Measurements from ENCODE around the gene VWF. TPM values are rescaled to one million over a fixed set of nuclear protein-coding genes. Genes with fewer than 3 reads are reported as not detected.

Gene VWF
- total RNA-seq, 6 experiments from 2014 or later = 5.7 to 16.6 (median 9.6) TPM

DNA sequence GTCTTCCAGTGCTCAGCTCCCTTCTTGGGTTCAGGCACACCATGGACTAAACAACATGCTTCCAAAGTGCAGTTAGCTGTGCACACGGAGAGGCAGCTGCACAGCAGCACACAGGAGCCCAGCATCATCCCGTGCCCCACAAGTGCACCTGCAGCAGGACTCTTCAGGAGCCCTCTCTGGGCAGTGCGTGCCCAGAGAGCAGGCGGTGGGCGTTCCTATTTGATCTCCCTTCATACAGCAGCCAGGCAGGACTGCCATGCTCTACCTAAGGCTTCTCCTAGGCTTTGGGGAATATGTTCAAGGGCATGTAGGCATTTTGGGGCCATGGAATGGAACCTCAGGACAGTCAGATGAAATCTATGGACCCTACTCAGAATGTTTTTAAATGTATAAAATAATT, 214.9 kb downstream of the VWF start:
- H3K4me1 ChIP-seq = no peaks in the 10 kb centered on the region
- no peak overlapping the region for H3K4me3 ChIP-seq
- H3K9me3 ChIP-seq = no peaks in the 10 kb centered on the region
- WGBS (ENCODE audit: insufficient coverage, low coverage, low lambda C conversion rate, missing lambda C conversion rate) = 50% methylated on average over 2 of the region's 5 CpGs
- intact Hi-C loops (cut with DNase I) = no loop called here
- ATAC-seq (no peak), DNase-seq (peak in 1 of 3 donors; percentile 14)
- TF ChIP-seq, protein P1, sequence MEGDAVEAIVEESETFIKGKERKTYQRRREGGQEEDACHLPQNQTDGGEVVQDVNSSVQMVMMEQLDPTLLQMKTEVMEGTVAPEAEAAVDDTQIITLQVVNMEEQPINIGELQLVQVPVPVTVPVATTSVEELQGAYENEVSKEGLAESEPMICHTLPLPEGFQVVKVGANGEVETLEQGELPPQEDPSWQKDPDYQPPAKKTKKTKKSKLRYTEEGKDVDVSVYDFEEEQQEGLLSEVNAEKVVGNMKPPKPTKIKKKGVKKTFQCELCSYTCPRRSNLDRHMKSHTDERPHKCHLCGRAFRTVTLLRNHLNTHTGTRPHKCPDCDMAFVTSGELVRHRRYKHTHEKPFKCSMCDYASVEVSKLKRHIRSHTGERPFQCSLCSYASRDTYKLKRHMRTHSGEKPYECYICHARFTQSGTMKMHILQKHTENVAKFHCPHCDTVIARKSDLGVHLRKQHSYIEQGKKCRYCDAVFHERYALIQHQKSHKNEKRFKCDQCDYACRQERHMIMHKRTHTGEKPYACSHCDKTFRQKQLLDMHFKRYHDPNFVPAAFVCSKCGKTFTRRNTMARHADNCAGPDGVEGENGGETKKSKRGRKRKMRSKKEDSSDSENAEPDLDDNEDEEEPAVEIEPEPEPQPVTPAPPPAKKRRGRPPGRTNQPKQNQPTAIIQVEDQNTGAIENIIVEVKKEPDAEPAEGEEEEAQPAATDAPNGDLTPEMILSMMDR (IDR thresholded peaks at IDR 0.05) = no peak
- TF ChIP-seq POLR2A (IDR thresholded peaks at IDR 0.05) = no peak
- no peak overlapping the region for H3K27ac ChIP-seq
- no peaks in the 10 kb centered on the region for H3K36me3 ChIP-seq
- H3K27me3 ChIP-seq = no peaks in the 10 kb centered on the region

DNA sequence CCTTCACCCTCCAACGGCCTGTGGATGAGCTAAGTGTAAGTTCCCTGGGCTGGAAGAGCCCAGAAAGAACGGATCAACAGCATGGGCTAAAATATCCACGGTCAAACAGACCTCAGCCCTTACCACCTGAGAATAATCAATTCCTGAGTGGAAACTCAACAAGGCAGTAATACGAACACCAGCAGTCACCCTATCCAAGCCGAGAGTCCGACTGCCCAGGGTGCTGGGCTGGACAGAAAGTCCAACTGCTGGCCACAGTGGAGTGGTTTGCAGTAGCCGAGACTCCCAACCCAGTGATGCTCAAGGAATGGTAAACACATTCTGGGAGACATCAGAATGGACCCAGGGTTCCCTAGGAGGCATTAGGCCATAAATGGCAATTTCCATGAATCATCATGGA, 216.2 kb downstream of the VWF start:
- WGBS (ENCODE audit: insufficient coverage, low coverage, low lambda C conversion rate, missing lambda C conversion rate) = 61% methylated on average over 6 of the region's 7 CpGs
- ATAC-seq = no peak
- intact Hi-C loops (cut with DNase I) = no loop called here

DNA sequence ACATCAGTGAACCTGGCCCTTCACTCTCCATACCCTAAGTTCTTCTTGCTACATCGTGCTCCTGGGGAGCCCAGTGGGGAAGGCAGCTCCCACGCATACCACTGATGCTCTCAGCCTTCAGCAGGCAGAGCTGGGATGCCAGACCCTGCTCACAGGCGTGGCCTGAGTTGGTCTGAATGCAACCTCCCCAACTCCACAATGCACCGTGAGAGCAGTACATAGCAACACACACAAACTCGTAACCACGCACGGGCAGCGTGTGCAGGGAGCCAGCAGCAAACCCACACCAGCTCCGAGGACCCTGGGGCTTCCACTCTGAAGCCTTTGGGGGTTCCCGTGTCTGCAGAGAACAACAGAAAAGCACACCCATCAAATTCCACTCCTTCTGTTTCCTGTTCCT, 216.7 kb downstream of the VWF start:
- no peaks in the 10 kb centered on the region for H3K9me3 ChIP-seq
- H3K4me1 ChIP-seq = no peaks in the 10 kb centered on the region
- DNase-seq (peak in 1 of 3 donors; percentile 25), ATAC-seq (no peak)
- WGBS (ENCODE audit: insufficient coverage, low coverage, low lambda C conversion rate, missing lambda C conversion rate) = 58% methylated on average over 4 of the region's 10 CpGs
- no peak for TF ChIP-seq POLR2A (IDR thresholded peaks at IDR 0.05)
- TF ChIP-seq, protein P1 (IDR thresholded peaks at IDR 0.05) = no peak
- H3K27ac ChIP-seq = no peak overlapping the region
- H3K4me3 ChIP-seq = no peak overlapping the region
- intact Hi-C loops (cut with DNase I) = no loop called here
- no peaks in the 10 kb centered on the region for H3K27me3 ChIP-seq
- no peaks in the 10 kb centered on the region for H3K36me3 ChIP-seq

More for the DNA sequence above, 216.2 kb downstream of the VWF start:
- Histone ChIP-seq H3K27ac (no peak overlapping the region), H3K4me1 (no peaks in the 10 kb centered on the region), H3K27me3 (no peaks in the 10 kb centered on the region), H3K36me3 (no peaks in the 10 kb centered on the region), H3K4me3 (no peak overlapping the region), H3K9me3 (no peaks in the 10 kb centered on the region)
- TF ChIP-seq POLR2A (IDR thresholded peaks at IDR 0.05) = no peak
- TF ChIP-seq, protein P1 (IDR thresholded peaks at IDR 0.05) = no peak
- peak in 1 of 3 donors; percentile 29 for DNase-seq

DNA sequence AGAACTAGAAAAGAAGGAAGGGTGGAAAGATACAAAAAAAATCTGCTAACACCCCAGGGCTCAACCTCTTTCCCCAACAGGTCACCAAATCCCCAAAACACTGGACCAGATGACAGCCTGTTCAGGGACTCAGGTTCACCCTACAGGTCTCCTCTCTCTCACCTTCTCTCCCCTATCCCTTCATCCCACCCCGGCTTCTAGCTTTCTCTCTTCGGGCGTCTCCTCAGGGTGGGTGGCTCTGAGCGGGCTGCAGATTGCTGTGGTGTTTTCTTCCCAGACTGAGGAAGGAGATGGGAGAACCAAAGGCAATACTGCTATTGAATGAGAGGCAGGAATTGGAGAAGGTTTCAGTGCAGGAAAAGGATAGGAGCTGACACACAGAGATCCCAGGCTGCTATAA, 218.7 kb downstream of the VWF start:
- Histone ChIP-seq H3K27me3 (no peaks in the 10 kb centered on the region), H3K36me3 (no peaks in the 10 kb centered on the region), H3K9me3 (no peaks in the 10 kb centered on the region), H3K27ac (no peak overlapping the region), H3K4me3 (no peak overlapping the region), H3K4me1 (no peaks in the 10 kb centered on the region)
- TF ChIP-seq, protein P1 (IDR thresholded peaks at IDR 0.05) = no peak
- no peak for TF ChIP-seq POLR2A (IDR thresholded peaks at IDR 0.05)
- intact Hi-C loops (cut with DNase I) = no loop called here
- DNase-seq = peak in 1 of 3 donors; percentile 1
- WGBS (ENCODE audit: insufficient coverage, low coverage, low lambda C conversion rate, missing lambda C conversion rate) = 69% methylated on average over 4 of the region's 4 CpGs
- ATAC-seq = no peak

DNA sequence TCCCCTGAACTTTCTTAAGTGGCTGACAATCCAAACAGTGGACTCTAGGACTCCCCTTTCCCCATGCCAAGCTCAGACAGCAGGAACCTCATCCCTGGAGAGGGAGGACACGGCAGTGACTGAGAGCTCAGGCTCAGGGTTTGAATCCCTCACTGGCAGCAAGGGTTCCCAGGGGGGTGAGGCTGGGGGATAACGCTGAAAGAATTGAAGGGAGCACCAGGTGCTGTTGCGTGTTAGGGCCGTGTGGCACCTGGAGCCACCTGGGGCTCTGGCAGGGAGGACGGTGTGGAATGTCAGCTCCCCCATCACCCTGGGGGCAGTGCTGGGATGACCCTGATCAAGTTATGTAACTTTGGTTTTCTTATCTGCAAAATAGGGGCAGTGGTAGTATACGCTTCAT, 219.5 kb downstream of the VWF start:
- TF ChIP-seq, protein P1 (IDR thresholded peaks at IDR 0.05) = no peak
- no peak for TF ChIP-seq POLR2A (IDR thresholded peaks at IDR 0.05)
- Histone ChIP-seq H3K27me3 (no peaks in the 10 kb centered on the region), H3K4me1 (no peaks in the 10 kb centered on the region), H3K36me3 (no peaks in the 10 kb centered on the region), H3K27ac (no peak overlapping the region), H3K4me3 (no peak overlapping the region), H3K9me3 (no peaks in the 10 kb centered on the region)
- peak in 1 of 3 donors; percentile 21 for DNase-seq
- whole genome bisulfite sequencing (ENCODE audit: insufficient coverage, low coverage, low lambda C conversion rate, missing lambda C conversion rate) = 74% methylated on average over 5 of the region's 6 CpGs
- ATAC-seq = no peak
- intact Hi-C loops (cut with DNase I) = no loop called here

Data from right lobe of liver (tissue), 6 donors.